HUDEP-2 (cell line): ENCODE data around the gene SCARB1.

Experiments
- DNase-seq, 76 experiments: peaks; one replicate each; lab custom pipeline; 2025; ENCODE audit not compliant: unreplicated experiment in 76 of 76; lab: John Stamatoyannopoulos, UW

The SCARB1 gene

DNA sequence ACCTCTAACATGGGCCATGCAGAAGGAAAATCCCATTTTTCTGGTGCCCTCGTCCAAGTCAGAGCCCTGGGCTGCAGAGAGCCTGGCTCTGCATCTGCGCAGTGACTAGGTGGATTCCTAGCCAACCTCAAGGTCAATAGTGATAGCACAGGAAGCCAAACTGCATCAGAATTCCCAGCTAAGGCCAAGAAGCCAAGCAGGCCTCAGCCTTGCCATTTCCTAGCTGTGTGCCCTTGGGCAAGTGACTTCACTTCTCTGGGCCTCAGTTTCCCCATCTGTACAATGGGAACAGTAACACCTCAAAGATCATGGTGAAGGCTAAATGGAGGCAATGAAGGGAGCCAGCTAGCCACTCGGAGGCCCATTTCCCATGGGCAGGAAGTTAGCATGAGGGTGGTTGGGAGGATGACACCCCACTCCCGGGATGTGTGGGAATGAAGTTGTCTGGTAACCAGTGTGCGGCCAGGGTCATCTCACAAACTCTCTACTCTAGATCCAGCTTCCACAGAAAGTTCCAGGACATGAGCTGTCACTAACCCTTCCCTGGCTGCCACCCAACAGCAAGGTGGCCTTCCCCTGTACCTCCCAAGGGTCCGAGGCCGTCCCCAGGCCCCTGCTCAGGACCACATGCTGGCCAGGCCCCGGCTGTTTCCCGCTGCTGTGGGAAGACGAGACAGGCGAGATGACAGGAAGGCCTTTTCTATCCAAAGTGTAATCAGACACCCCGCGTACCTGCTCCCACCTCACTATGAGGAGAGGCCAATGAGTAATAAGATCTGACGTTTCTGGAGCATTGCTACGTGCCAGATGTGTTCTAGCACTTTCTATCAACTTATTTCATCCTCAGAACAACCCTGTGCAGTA, 125.7 kb downstream of the SCARB1 start:
- DNase-seq = no peak

DNA sequence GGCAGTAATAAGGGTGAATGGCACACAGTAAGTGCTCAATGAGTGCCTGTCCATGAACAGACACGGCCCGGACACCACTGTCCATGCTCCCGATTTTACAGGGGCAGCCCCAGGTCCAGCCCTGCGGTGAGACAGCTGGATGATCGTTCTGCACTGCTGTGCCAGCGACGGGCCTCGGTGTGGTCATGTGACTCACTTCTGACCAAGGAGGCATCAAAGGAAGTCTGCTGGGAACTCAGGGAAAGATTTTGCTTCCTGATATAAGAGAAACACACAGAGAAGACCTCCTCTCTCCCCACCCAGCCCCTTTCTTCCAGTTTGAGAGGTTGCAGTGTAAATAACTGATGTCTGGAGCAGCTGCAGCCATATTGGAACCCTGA, 126.6 kb downstream of the SCARB1 start:
- DNase-seq = no peak

DNA sequence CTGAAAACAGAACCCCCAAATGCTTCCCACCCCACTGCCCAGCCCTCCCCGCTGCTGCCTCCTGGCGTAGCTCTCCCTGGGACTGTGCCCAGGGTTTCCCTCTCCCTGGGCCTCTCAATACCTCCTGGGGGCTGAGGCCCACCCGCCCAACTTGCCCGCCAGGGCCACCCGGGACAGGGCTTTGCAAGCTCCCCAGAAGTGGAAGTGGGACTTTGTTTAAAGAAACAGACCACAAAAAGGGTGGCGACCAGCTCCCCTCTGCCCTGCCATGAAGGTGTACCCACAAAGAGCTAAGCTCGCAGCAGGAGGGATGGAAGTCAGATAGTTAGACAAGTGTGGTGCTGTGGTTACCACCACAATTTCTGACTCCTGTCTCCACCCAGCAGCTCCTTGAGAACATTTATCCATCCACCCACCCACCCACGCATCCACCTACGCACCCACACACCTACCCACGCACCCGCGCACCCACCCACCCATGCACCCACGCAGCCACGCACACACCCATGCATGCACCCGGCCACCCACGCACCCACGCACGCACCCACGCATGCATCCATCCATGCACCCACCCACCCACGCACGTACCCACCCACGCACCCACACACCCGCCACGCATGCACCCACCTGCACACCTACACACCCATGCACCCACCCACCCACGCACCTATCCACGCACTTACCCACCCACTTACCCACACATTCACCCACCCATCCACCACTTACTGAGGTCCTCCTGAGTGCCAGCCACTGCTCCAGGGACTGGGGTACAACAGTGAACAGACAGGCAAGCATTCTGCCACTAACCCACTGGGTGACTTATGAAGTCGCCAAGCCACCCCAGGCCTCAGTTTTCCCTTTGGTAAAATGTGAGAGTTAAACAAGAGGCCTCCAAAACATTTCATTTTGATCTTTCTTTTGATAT, 127.3 kb downstream of the SCARB1 start:
- DNase-seq = no peak

DNA sequence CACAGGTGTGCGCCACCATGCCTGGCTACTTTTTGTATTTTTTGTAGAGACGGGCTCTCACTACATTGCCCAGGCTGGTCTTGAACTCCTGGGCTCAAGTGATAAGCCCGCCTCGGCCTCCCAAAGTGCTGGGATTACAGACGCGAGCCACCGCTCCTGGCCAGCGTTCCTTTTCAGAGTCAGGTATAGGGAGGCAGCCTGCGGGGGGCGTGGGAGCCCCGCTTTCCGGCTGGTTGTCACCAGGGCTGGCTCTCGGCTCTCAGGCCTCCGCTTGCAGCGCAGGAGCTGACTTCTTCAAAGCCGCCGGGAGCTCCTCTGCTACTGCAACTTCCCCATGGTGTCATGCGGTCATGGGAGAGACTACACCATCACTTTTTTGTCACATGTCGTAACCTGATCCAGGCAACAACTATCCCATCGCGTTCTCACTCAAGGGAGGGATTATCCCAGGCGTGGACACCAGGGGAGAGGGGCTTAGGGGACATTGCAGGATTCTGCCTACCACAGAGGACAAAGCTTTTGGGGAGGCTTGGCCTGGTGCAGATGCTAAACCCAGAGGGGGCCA, 129.4 kb downstream of the SCARB1 start:
- DNase-seq = no peak

DNA sequence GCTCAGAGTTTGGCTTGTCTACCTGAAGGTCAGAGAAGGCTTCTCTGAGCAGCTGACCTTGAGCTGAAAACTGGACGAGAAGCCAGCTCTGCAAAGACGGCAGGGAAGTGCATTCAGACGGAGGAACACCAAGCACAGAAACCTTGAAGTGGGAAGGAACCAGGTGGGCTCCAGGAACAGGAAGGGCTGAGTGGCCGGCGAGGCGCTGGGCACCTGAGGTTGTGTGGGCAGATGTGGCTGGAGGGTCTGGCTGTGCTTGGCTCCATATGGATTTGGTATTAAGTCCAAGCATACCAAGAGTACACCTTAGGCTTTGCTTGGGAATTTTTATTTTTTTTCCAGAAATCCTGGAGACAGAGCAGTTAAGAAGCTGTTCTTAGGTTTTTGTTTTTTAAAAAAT, 130.6 kb downstream of the SCARB1 start:
- DNase-seq = no peak

DNA sequence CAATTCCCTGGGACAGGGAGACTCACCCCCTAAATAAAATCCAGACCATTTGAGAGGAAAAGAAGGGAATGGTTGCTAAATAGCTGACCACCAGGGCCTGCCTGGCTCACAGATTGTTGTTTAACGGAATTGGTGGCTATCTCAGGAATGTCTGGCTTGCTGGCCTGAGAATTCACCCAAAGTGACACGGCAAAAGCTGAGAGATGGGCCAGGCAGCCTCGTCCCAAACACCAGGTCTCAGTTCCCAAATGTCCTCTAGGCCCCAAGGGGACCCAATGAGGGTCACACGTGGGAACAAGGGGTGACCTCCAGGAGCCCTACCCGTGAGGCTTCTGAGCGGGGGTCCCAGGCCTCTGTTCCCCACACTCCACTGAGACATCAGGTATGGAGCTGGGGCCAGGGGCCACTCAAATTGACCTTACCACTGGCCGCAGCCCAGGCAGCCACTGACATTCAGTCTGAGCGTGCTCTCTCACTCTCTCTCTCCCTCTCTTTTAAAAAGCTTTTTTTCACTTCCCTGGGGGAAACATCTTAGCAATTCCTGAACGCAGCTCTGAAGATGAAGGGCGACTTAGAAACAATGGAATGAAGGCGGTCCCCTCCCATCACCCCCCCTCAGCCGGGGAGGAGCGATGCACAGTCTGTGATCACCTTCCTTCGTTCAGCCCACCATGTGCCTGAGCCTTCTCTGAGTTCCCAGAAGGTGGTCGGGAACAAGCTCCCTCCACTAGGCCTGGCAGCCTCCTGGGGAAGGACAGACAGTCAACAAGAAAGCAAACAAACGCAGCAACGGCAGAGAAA, 131.2 kb downstream of the SCARB1 start:
- no peak for DNase-seq

DNA sequence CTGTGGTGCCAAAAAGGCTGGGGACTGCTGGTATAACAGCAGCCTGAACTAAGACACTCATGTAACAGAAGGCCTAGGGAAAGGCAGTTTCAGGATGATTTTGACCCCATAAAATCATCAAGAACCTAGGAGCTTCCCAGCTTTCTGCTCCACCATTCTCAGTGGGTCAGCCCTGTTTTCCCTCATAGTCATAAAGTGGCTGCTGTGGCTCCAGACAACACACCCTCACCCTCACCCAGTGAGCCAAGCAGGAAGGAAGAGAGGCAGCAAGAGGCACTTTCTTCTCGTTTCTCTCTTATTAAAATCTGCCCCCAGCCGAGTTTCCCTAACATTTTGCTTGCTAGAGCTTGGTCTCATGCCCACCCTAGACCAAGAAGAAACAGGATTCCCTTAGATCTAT, 131.8 kb downstream of the SCARB1 start:
- DNase-seq = no peak

DNA sequence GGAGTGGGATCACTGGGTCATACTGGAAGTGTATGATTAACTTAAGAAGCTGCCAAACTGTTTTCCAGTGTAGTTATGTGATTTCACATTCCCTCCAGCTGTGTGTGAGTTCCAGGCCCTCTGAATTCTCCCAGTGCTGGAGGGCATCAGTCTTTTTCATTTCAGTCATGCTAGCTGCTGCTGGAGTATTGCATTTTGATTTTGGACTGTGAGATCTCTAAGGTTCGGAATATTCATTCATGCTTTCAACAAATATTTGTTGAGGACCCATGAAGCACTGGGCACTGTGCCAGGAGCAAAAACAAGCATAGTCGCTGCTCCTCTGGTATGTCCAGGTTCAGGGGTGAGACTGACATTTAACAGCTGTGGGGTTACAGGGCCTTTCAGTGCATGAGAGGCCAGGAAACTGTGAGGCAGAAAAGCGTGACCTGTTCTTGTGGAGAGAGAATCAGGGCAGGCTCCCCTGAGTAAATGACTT, 133.2 kb downstream of the SCARB1 start:
- no peak for DNase-seq

DNA sequence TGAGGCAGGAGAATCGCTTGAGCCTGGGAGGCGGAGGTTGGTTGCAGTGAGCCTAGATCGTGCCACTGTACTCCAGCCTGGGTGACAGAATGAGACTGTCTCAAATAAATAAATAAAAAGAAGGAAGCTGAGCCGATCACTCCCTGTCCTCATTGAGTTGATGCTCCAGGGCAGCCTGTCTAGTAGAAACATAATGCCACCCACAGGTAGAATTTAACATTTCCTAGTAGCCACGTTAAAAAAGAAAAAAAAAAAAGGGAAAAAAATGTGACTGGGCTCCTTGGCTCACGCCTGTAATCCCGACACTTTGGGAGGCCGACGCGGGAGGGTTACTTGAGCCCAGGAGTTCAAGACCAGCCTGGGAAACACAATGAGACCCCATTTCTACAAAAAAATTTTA, 135.7 kb downstream of the SCARB1 start:
- DNase-seq = no peak

DNA sequence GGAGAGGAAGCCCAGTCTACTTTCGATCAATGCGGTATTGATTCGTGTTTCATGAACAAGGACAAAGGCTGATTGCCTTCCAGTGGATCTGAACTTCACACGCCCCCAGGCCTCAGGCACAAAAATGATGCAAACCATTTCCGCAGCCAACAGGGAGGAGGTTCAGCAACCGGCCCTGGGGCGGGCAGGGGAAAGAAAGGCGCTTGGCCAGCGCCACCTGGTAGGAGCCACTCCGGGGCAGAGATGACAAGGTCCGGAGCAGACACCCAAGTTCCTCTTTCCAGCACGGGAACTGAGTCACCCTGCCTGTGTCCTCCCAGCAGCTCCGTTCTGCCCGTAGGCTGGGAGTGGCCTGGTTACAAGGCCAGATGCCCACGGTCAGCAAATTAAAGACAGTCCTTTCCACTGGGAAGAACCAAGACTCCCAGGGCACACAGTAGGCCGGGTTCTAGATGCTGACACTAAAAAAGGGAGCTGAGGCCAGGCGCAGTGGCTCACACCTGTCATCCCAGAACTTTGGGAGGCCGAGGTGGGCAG, 136.3 kb downstream of the SCARB1 start:
- peak in 35 of 76 experiments; percentile 2 to 54 (median 20) for DNase-seq
